ENCODE data around the gene HS3ST5.

HS3ST5 gene, protein sequence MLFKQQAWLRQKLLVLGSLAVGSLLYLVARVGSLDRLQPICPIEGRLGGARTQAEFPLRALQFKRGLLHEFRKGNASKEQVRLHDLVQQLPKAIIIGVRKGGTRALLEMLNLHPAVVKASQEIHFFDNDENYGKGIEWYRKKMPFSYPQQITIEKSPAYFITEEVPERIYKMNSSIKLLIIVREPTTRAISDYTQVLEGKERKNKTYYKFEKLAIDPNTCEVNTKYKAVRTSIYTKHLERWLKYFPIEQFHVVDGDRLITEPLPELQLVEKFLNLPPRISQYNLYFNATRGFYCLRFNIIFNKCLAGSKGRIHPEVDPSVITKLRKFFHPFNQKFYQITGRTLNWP

DNA sequence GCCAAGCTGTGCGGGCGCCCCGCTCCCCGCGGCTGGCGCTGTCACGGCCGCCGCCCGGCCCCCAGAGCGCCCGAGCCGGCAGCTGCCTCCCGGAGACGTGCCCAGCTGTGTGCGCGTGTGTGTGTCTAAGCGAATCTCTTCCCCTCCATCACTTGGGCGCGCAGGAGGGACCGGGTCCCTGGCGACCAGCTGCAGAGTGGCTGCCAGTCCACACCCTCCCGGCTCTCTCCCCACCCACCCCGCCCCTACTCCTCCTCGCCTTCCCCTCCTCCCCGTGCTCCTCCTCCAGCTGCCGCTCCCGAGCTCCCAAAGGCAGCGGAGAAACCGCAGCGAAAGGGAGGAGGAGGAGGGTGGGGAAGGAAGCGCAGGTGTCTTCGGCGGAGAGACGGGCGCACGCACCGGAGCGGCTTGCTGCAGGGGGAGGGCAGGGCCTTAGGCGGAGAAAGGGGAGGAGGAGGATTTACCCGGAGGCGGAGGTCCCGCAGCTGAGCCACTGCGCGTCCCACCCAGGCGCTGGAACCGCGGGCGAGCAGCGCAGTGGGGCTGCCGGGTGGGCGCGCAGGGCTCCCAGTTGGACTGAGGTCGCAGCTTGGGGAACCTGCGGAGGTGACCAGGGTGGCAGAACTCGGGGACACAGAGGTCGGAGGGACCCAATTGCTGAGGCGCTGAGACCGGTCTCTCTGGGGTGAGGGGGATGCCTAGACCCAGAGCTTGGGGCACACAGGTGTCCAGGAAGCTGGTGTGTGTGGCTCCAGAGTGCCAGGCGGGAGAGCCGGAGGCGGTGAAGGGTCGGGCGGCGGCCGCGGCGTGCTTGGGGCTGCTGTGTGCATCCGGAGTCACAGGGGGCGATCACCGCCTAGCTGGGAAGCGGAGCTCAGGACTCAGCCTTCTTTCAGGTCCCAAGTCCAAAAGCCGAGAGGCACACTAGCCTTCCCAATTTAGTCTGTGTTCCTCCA is at the start of gene HS3ST5:
TSS of gene HS3ST5 (minus strand) at position 198 of the 956 bp plus-strand sequence. CDS start 280,178 bp downstream, outside the sequence.
- DNase-seq = peak; percentile 26

DNA sequence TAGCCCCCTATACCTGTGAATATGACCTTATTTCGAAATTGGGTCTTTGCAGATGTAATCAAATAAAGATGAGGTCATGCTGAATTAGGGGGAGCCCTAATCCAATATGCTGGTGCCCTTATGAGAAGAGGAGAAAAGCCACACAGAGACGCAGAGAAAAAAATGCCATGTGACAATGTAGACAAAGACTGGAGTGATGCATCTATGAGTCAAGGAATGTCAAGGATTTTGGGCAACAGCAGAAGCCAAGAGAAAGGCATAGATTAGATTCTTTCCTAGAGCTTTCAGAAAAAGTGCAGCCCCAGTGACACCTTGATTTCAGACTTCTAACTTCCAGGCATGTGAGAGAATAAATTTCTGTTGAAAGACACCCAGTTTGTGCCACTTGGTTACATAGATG is 47.4 kb upstream of the HS3ST5 start:
- DNase-seq = no peak

DNA sequence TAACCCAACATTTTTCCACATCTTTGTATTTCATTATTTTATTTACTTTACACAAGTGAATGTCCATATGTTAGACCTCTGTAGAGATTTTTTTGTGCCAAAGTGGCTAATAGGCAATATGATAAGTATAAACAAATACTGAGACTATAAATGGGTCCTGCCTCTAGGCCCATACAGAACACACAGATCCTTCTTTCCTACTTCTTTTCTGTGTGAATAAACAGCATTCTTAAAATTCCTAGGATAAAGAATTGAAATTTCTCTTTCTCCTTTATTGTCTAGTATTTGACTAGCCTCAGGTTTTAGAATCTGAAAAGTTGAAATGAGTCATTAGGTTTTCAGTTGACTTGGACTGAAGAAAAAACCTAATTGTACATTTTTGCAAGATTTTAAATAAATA is 46.3 kb upstream of the HS3ST5 start:
- DNase-seq = no peak

DNA sequence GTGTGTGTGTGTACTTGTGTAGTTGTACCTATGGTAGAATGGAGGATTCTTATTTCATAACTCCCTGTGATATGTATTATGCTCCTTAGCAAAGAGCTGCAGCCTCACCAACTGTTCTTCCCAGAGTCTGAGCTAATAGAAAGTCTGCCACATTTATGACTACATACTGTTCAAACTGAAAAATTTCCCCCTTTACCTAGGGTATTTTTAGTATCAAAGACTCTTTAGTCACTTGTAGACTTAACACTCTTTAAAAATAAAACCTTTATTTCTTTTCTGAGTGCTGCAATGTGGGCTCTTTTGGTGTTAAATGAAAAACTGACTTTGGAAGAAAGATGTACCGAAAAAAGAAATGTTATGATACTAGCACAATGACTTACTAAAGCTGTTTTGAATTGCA is 39.6 kb upstream of the HS3ST5 start:
- no peak for DNase-seq

DNA sequence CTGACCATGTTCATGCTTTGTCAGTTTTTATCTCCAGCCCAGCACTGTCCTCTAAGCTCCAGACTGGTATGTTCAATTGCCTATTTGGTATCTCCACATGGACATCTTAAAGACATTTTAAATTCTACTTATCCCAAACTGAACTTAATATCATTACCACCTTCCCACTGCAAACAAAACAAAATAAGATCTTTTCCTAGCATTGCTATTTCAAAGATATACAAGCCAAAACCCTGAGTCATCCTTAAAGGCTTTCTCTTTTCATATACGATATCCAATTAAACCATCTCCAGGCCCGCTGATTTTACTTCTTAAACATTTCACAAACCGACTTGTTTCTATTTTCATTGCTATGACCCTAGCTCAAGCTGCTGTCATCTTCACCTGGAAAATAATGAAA is 35.1 kb upstream of the HS3ST5 start:
- DNase-seq = no peak

DNA sequence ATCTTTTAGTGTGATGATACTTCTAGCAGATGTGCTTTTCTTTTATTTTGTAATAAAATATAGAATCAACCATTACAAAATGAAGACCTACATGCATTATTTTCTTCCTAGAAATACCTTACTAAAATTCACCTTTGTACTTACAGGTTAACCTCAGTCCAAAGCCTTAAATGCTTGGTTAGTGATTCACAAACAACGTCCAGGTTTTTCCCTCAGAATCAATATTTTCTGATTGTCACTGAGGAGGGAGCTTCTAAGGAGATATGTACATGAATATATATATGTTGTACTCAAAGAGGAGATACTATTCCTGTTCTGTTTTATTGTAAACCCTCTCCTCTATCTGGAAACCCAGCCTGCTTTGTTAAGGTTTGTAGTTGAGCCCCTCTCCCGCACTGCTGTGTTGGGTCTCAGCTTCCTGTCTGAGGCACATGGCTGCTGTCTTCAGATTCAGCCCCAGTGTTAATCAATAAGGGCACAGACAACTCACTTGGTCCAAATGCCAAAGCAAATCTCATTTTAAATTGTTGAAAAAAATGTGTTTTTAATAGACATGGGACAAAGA is 33.9 kb upstream of the HS3ST5 start:
- DNase-seq = no peak

DNA sequence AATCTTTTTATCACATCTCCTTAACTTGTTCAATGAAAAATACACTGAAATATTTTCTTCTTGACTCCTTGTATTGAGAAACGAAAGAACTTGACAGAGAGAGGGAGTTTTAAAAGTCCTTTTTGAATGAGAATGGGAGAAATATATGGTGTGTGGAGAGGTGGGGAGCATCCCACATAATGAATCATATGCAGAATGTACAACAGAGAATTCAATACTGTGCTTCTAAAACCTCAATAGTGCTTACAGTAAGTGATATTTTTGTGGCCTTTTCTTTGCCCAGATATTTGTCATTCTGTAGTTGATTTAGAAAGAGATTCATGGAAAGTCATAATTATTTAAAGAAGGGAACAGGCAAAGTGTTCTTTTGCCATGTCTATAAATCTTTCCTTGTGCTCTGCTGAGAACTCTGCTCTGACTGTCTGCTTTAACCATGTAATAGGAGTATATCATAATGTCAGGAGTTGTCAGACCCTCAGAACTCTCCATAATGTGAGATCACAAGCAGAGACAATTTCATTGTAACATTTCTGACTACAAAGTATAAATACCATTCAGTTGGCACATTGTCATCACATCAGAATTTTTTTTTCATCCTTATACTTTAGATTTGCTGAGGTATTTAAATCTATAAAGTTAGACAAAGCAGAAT is 32.8 kb upstream of the HS3ST5 start:
- no peak for DNase-seq

DNA sequence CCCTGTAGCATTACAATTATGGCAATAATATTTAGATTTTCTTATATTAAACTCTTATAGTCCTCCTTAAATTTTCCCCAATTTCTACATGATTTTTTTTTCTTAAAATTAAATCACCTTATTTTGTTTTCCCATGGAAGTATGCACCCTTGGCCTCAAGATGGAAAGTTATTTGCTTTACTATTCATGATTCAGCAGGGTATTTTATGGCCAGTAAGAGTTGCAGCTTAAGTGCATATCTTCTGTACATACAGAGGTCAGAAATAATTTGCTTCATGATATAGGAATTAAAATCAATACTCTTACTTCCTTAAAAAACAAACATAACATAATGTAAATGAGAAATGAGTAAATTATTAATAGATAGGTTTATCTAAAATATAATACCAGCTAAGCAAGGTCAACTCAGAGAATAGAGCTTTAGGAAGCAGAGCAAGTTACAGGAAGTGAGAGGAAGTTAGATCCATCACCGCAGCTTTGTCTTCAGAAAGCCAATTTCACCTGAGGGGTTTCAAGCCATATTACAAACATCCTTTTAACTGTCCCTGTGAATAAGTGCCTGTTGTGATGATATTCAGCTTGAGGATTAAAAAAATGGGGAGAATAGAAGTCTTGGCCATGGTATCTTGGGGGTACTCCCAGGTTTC is 24.6 kb upstream of the HS3ST5 start:
- DNase-seq = no peak

DNA sequence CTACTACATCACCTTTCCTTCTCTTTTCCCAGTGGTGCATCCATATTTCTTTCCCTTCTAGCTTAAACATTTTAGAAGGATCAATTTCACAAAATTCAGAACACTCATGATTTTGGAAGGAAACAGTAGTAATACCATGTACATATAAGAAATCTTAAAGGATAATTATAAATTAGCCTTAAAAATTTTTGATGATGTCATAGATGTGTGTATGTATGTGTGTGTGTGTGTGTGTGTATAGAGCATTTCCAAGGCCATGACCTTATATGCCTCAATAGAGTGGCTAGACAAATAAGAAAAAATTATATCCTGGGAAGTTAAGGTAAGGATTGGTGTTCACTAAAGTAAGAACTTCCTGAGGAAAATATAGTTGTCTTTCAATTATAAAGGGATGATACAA is 24.1 kb upstream of the HS3ST5 start:
- DNase-seq = no peak

DNA sequence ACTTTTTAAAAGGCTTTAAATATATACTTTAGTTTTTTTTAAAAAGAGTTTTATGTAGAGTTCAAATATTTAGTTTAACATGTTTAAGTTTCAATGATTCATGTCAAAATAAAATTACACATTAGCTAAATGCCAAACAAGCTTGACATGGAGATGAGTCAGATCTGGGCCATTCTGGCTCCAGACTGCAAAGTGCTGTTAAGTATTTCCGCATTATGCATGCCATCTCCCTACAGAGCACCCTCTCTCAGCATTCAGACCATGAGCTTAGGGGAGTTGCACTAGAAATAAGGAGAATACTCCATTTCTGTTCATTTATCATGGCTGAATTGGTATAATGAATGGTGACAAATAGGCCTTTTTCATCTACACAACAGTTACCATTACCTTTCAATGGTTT is 21.5 kb upstream of the HS3ST5 start:
- DNase-seq = no peak

DNA sequence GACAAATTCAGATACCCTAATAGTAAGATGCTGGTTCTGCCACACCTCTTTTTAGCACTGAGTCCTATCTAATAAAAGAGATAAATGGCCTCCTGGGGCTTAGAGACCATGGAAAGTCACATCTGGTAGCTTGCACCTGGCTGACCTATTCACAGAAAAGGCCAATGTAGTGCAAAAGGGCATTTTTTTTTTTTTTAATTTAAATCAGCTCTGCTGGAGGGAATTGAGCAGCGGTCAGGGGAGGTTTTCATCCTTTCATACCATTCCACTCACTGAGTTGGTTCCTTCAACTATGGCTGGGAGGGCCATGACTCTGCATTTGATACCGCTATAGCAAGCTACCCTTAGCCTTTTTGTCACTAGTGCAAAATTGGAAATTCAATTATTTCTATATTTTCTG is 20.1 kb upstream of the HS3ST5 start:
- no peak for DNase-seq

DNA sequence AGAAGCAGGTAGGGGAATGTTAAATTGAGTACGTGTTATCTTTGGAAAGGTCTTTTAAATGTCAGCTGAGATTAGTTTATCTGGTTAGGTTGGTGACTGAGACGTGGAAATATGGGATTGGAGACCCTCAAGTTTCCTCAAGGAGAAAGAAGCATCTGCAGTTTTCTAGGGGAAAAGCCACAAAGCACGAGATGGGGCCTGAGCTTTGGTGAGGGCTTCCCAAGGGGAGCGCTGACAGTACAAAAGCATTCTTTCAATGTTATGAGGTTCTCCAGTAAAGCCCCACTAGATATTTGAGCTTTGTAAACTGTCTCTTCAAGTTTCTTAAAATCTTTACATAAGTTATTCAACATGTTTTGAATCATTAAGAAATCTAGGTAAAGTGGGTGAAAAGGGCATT is 19.6 kb upstream of the HS3ST5 start:
- no peak for DNase-seq

DNA sequence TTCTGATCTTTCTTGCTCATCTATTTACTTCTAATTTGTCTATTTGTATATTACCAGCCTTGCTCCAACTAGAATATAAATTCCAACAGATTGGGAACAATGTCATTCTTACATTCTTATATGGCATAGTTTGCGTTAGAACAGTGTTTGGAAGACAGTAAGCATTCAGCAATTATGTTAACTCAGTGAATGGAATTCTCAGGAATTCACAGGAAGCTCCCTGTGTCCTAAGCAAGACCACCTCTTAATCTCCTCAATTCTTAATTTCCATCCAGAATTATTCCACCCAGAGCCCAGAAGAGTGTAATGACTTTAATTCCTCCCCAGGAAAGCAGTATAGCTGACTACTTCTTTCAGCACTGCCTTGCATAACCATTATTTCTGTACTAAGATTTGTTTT is 18.2 kb upstream of the HS3ST5 start:
- no peak for DNase-seq

DNA sequence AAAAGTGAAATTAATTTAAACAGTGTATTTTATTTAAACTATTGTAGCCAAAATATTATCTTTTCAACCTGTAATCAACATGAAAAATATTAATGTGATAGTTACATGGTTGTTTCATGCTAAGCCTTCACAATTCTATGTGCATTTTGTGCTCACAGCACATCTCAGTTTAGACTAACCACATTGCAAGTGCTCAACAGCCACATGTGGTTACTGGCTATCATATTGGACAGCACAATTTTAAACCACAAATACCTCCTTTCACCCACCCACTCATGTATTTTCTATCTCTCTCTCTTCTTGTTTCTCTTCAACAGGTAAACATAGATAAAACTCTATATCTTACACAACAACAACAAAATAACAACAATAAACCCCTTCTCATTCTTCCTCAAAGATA is 12.5 kb upstream of the HS3ST5 start:
- DNase-seq = no peak

DNA sequence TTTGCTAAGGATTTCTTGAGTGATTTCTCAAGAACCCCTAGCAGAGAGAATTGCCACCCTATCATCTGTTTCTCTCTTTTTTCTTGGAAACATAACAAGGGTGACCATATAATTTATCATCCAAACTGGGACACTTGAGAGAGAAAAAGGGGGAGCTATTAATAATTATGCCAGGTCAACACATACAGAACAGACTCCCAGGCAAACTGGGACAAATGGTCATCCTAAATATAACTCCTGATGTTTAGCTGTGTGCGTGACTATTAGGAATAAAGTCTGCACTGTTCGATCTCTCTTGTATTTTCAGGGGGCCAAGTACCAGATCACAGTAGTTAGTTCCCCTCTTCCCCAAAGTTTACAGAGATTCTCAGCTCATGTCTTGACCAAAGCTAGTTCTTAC is 11.7 kb upstream of the HS3ST5 start:
- no peak for DNase-seq

DNA sequence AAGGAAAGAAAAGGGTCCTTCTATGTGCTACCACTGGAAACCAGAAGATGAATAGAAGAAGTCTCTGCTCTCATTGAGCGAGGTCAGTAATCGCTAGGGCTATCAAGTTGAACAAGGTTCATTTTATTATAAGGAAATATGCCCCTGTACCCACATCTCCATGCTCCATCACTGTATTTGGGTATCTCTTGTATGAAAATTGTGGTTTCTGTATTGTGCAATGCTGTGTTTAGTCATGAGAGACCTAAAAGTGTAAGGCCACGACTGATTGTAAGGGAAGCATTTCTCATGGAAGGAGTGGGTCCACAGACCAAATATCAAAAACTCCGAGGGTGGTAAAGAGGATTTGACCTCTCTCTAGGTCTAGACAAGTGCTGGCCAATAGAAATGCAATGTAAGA is 3.6 kb upstream of the HS3ST5 start:
- DNase-seq = no peak

DNA sequence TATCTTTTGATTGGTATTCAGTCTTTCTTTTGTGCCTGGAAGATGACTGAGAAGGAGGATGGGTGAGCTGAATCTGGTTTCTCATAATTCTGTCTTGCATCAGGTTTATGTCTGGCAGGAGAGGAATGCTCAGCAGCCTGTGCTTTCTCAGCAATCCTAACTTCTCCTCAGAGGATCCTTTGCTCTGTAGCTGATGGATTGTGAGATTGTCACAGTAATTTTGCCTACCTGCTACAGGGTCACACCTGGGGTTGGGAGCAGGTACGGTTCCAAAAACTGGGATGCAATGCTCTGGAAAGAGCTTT is 2.1 kb upstream of the HS3ST5 start:
- no peak for DNase-seq

DNA sequence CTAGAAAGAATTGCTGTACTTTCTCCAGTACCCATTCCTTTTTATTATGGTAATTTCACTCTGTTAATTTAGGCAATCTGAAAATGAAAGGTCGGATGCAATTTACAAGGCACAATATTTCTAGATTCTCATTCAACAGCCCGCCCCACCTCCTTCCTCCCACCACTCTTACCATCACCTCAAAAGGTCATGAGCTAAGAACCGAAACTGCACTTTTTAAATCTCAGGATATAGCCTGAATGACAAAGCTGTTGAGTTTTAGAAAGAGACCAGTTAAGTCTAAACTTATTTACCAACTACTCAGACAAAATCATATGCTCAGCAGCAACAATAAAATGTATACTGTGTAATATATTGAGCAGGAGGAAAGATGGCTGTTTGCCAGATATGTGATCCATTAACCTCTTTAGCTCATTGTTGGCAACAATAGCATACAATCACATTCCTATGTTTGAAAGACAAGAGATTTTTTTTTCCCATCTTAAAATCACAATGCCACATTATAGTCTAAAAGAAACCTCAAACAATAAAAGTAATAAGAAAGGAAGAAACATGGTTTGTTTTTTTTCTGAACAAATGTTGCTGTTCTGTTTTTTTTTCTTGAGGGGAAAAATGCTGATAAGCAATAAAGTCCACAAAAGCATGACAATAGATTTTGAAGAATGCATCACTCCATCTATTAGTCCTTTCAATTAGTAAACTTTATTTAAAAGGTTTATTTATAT is 1.6 kb upstream of the HS3ST5 start:
- DNase-seq = no peak

DNA sequence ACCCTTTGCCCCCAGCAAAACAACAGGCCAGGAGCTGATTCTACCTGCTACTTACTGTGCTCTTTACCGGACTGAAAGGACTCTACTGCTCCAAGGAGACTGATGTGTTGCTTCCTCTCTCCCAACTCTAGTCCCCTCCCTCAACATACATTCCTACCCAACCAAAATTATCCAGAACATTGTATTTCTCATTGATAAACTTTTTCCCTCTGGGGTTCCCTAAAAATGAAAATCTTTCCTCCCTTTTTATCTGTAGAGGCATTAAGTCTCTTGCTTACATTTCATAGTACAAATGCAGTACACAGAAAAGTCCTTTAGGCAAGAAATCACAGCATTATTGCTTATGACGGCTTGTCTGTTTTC is 940 bp upstream of the HS3ST5 start:
- no peak for DNase-seq

DNA sequence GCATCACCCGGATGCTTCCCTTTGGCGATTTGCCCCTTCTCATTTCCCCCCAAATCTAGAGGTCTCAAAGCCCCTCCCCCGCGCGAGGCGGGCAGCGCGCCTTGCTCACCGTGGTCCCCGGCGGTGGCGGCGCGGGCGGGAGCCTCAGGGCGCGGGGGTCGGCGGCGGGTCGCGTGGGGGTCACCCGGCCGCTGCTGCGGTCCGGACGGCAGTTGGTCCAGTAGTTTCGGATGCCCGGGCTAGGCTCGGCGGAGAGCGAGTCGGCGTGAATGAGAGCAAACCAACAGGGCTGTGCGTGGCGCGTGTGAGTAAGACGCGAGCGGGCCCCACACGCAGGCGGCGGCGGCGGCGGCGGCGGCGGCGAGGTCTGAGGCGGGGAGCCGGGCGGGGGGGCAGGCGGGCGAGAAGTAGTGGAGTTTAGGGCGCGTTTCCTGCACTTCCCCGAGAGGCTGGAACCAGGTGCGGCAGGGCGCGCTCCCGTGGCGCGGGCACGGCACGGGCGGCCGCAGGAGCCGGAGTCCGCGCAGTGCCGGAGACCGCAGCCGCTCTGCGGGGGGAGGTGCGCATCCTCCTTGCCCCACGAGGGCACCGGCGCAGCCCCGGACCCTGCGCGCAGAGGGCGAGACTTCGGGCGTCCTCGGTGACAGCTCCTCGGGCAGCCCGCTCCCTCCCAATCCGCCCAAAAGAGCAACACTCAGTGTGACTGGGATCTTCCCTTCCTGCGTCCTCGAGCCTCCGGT is 567 bp downstream of the HS3ST5 start:
- no peak for DNase-seq

DNA sequence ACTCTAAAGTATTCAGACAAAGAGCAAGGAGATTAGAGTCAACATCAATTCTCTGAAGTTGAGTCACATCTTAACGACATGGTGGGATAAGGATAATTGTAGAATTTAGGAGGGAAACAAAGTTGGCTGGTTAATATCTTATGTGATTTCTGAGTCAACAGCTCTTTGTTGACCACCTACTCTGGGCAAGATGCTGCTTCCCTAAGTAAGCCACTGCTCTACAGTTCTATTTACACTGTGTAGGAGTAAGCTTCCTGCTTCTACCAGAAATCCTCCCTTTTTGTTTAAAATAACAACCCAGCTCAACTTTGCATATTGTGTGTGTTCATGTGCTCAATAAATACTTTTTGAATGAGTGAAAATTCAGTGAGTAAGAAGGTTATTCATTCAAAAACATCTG is 3.1 kb downstream of the HS3ST5 start:
- DNase-seq = no peak

DNA sequence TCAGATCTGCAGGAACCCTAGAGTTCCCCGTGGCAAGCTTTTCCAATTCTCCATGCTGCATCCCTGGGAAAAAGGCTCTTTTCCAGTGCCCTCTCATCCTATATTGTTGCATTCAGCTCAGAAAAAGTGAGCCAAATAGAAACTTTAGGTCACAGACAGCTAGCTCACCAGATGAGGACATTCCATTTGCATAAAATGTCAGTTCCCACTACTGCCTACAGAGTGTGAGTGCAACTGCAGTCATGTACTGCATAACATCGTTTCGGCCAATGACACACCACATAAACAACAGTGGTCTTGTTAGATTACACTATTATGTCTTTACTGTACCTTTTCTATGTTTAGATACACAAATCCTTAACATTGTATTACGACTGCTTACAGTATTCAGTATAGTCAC is 8.6 kb downstream of the HS3ST5 start:
- no peak for DNase-seq
